ENCODE measurements around the gene AKAP8L. TPM values are rescaled to one million over a fixed set of nuclear protein-coding genes. Genes with fewer than 3 reads are reported as not detected.
A peak's percentile ranks its signal among the peaks of the same experiment; 100 is the strongest.
"Not testable (repeated sequence)": the region's sequence is repeated elsewhere in the genome, so short reads cannot be mapped to it uniquely, and the experiment has no call there.

AKAP8L gene
- total and polyA plus RNA-seq, 2 donors from 2014 or later: 44.3 to 122 TPM

- Histone ChIP-seq H3K9me3 (ENCODE audit: control insufficient read depth in 2 of 3, insufficient read depth in 1 of 3, low read length in 3 of 3) (no peaks in the 10 kb centered on the region), H3K9ac (ENCODE audit: low read length in 3 of 3) (no peak overlapping the region), H3K4me3 (ENCODE audit: low read length in 3 of 3) (no peak overlapping the region), H3K36me3 (ENCODE audit: control insufficient read depth in 2 of 3, insufficient read depth in 3 of 3, low read length in 3 of 3) (peaks cover 5 to 50% (median 36%) of the 10 kb centered on the region in 3 donors), H3K4me1 (ENCODE audit: control insufficient read depth in 2 of 3, insufficient read depth in 2 of 3, low read depth in 1 of 3, low read length in 3 of 3) (peaks cover 0 to 3% (median 0%) of the 10 kb centered on the region in 3 donors), H3K27ac (ENCODE audit: low read depth in 2 of 2, low read length in 2 of 2) (no peak overlapping the region), H3K27me3 (ENCODE audit: control insufficient read depth, insufficient read depth, low read length) (no peaks in the 10 kb centered on the region)
- intact Hi-C loops (cut with DNase I): no loop called here
- TF ChIP-seq CTCF (IDR thresholded peaks at IDR 0.05; ENCODE audit: borderline replicate concordance, extremely low read depth, insufficient read depth): no peak
- FAIRE-seq (no peak), DNase-seq (no peak)
Observed at GRCh38 chr19:15365264-15365663, 53.5 kb downstream of the AKAP8L start.

- H3K27me3 ChIP-seq (ENCODE audit: control insufficient read depth, insufficient read depth, low read length); H3K9ac ChIP-seq (ENCODE audit: low read length in 3 of 3); H3K9me3 ChIP-seq (ENCODE audit: control insufficient read depth in 2 of 3, insufficient read depth in 1 of 3, low read length in 3 of 3); H3K4me1 ChIP-seq (ENCODE audit: control insufficient read depth in 2 of 3, insufficient read depth in 2 of 3, low read depth in 1 of 3, low read length in 3 of 3); FAIRE-seq; H3K27ac ChIP-seq (ENCODE audit: low read depth in 2 of 2, low read length in 2 of 2); H3K4me3 ChIP-seq (ENCODE audit: low read length in 3 of 3); intact Hi-C loops (cut with DNase I): not testable (repeated sequence)
- H3K36me3 ChIP-seq (ENCODE audit: control insufficient read depth in 2 of 3, insufficient read depth in 3 of 3, low read length in 3 of 3): peaks cover 6 to 44% (median 38%) of the 10 kb centered on the region in 3 donors
- DNase-seq: peak in 1 of 5 donors; percentile 10
Observed at GRCh38 chr19:15363791-15364190, 55.0 kb downstream of the AKAP8L start.

- H3K9me3 ChIP-seq (ENCODE audit: control insufficient read depth in 2 of 3, insufficient read depth in 1 of 3, low read length in 3 of 3); H3K27me3 ChIP-seq (ENCODE audit: control insufficient read depth, insufficient read depth, low read length); H3K4me3 ChIP-seq (ENCODE audit: low read length in 3 of 3); intact Hi-C loops (cut with DNase I); H3K27ac ChIP-seq (ENCODE audit: low read depth in 2 of 2, low read length in 2 of 2); H3K4me1 ChIP-seq (ENCODE audit: control insufficient read depth in 2 of 3, insufficient read depth in 2 of 3, low read depth in 1 of 3, low read length in 3 of 3); DNase-seq; FAIRE-seq; H3K9ac ChIP-seq (ENCODE audit: low read length in 3 of 3): not testable (repeated sequence)
- H3K36me3 ChIP-seq (ENCODE audit: control insufficient read depth in 2 of 3, insufficient read depth in 3 of 3, low read length in 3 of 3): peaks cover 9 to 44% (median 42%) of the 10 kb centered on the region in 3 donors
Observed at GRCh38 chr19:15363048-15363447, 55.7 kb downstream of the AKAP8L start.

- not testable (repeated sequence) for H3K9ac ChIP-seq (ENCODE audit: low read length in 3 of 3)
Observed at GRCh38 chr19:15360015-15360414, 58.8 kb downstream of the AKAP8L start.

GRCh38 chr19:15358918-15359317 lies 59.9 kb downstream of the AKAP8L start:
- no peak for FAIRE-seq

More at GRCh38 chr19:15360015-15360414, 58.8 kb downstream of the AKAP8L start:
- FAIRE-seq; H3K27ac ChIP-seq (ENCODE audit: low read depth in 2 of 2, low read length in 2 of 2); intact Hi-C loops (cut with DNase I); H3K9me3 ChIP-seq (ENCODE audit: control insufficient read depth in 2 of 3, insufficient read depth in 1 of 3, low read length in 3 of 3); H3K4me3 ChIP-seq (ENCODE audit: low read length in 3 of 3); H3K27me3 ChIP-seq (ENCODE audit: control insufficient read depth, insufficient read depth, low read length); H3K4me1 ChIP-seq (ENCODE audit: control insufficient read depth in 2 of 3, insufficient read depth in 2 of 3, low read depth in 1 of 3, low read length in 3 of 3): not testable (repeated sequence)
- DNase-seq: peak in 1 of 5 donors; percentile 5
- peaks cover 9 to 41% (median 37%) of the 10 kb centered on the region in 3 donors for H3K36me3 ChIP-seq (ENCODE audit: control insufficient read depth in 2 of 3, insufficient read depth in 3 of 3, low read length in 3 of 3)

More at GRCh38 chr19:15358918-15359317, 59.9 kb downstream of the AKAP8L start:
- H3K9me3 ChIP-seq (ENCODE audit: control insufficient read depth in 2 of 3, insufficient read depth in 1 of 3, low read length in 3 of 3): no peaks in the 10 kb centered on the region
- no peak overlapping the region for H3K4me3 ChIP-seq (ENCODE audit: low read length in 3 of 3)
- no peak for DNase-seq
- H3K36me3 ChIP-seq (ENCODE audit: control insufficient read depth in 2 of 3, insufficient read depth in 3 of 3, low read length in 3 of 3): peaks cover 9 to 44% (median 42%) of the 10 kb centered on the region in 3 donors
- no peak for TF ChIP-seq CTCF (IDR thresholded peaks at IDR 0.05; ENCODE audit: borderline replicate concordance, extremely low read depth, insufficient read depth)
- H3K27me3 ChIP-seq (ENCODE audit: control insufficient read depth, insufficient read depth, low read length): no peaks in the 10 kb centered on the region
- intact Hi-C loops (cut with DNase I): no loop called here
- peaks cover 0 to 2% (median 0%) of the 10 kb centered on the region in 3 donors for H3K4me1 ChIP-seq (ENCODE audit: control insufficient read depth in 2 of 3, insufficient read depth in 2 of 3, low read depth in 1 of 3, low read length in 3 of 3)
- H3K9ac ChIP-seq (ENCODE audit: low read length in 3 of 3): no peak overlapping the region
- no peak overlapping the region for H3K27ac ChIP-seq (ENCODE audit: low read depth in 2 of 2, low read length in 2 of 2)
